GM18511 (cell line): ENCODE measurements around the gene MYOZ1.

ENCODE experiments used
- ATAC-seq: cut with Tn5 transposase; IDR thresholded peaks from one replicate; pipeline ENCODE4 v1.9.1; 2021; ENCODE audit warnings: mild to moderate bottlenecking, moderate library complexity; ENCODE audit not compliant: unreplicated experiment

The MYOZ1 gene

DNA sequence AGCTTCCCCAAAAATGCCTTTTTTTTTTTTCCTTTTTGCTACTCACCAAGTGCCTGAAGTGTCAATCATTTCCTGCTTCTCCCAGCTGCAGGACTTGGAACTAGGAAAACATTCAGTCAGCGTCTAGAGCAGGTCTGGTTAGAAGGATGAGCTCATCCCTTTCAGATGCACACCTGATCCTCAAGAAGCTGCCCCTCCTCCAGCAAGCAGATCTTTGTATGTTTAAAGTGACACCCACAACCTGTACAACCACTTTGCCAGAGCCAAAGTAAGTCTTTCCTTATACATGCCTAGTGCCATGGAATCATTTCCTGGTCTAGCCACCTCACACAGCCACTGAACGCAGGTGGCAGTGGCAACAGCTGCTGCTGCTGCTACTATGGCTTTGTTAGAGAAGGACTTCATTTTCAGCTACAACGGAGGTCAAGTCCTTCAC is 39.8 kb downstream of the MYOZ1 start:
- ATAC-seq: no peak

DNA sequence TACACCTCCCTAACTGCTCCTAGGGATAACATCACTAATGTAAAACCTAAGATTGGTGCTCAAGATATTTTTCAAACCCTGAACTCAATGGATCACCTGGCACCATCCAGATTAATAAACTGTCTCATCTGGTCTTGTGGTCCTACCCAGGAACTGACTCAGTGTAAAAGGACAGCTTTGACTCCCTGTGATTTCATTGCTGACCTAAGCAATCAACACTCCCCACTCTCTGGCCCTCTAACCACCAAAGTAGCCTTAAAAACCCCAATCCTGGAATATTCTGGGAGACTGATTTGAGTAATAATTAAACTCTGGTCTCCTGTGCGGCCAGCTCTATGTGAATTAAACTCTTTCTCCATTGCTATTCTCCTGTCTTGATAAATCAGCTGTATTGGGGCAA is 43.9 kb downstream of the MYOZ1 start:
- ATAC-seq: no peak

DNA sequence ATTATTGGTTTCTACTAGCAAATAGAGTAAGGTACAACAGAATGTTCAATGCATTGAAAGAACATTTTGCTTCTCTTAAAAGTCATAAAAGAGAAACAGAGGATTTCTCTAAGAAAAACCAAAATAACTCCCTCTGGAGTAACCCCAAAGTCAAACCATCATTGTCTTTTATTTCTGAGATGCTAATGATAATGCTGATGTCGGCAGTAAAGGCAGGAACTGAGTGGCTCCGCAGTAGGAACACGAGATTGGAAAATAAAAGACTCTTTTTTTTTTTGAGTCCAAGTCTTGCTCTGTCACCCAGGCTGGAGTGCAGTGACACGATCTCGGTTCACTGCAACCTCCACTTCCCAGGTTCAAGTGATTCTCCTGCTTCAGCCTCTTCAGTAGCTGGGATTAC is 47.5 kb downstream of the MYOZ1 start:
- ATAC-seq: no peak

DNA sequence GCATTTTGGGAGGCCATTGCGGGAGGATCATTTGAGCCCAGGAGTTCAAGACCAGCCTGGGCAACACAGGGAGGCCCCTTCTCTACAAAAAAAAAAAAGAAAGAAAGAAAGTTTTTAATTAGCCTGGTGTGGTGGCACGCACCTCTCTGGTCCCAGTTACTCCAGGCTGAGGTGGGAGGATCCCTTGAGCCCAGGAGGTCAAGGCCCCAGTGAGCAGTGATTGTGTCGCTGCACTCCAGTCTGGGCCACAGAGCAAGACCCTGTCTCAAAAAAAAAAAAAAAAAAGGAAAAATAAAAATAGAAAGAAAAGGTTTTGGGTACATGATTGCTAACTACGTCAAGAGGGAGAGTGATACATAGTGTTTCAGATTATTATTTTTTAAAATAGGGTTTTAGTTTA is 48.2 kb downstream of the MYOZ1 start:
- ATAC-seq: no peak

GRCh38 chr10:73591935-73592699 is 49.2 kb downstream of the MYOZ1 start:
- peak; percentile 55 for ATAC-seq

DNA sequence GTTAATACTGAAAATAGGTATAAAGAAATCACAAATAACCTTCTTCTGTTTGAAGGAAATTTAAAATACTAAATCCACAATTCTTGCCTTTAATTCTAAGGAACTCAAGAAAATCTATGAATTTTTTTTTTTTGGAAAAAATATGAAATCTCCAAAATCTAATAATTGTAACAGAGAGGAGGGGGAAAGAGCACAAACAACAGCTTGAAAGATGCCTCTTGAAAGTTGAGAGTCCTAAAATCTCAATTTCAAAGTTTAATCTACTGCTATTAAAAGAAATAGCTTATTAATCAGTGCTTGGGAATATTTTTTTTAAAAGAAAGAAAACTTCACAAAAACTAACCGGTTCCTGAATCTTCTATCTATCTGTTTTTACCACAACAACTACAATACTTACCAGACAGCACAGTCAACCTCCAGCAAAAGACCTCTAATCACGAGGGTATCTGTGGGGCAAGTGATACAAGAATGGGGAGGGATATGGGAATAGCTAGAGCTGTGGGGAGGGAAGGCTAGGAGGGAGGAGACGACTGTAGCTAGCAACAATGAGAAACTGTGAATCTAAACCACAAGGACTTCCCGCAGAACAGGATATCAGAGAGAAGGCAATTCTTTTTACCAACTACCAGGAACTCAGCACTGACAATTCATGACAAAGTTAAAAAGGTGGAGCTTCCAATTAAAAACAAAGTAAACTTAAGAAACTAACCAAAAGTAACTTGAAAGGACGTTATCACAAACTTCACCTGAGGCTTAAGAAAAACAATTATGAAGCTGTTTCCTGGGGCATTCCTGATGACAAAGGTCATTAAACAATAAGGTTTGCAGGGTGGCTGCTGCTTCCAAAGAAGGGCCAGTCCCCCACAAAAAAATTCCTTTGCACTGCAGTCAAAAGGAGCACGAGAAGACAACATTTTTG is 50.1 kb downstream of the MYOZ1 start, which contains the start of gene USP54:
USP54 (minus strand) TSS at position 462 of the 919 bp plus-strand sequence. CDS start 15,684 bp downstream, outside the sequence.
- ATAC-seq: no peak

GRCh38 chr10:73589563-73590126 is 51.6 kb downstream of the MYOZ1 start:
- no peak for ATAC-seq

GRCh38 chr10:73588656-73589055 is 52.6 kb downstream of the MYOZ1 start:
- no peak for ATAC-seq

GRCh38 chr10:73586583-73586984 is 54.7 kb downstream of the MYOZ1 start:
- no peak for ATAC-seq

DNA sequence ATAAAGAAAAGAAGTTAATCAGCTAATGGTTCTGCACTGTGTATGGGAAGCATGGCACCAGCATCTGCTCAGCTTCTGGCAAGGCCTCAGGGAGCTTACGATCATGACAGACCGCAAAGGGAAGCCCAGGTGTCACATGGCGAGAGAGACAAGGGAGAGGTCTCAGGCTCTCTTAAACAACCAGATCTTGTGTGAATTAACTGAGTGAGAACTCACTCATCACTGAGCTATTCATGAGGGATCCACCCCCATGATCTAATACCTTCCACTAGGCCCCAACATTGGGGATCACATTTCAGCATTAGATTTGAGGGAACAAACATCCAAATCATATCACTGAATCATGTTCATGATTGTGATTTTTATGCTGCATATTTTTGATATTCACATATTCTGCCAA is 55.9 kb downstream of the MYOZ1 start:
- no peak for ATAC-seq

GRCh38 chr10:73584737-73585136 is 56.5 kb downstream of the MYOZ1 start:
- peak; percentile 81 for ATAC-seq

DNA sequence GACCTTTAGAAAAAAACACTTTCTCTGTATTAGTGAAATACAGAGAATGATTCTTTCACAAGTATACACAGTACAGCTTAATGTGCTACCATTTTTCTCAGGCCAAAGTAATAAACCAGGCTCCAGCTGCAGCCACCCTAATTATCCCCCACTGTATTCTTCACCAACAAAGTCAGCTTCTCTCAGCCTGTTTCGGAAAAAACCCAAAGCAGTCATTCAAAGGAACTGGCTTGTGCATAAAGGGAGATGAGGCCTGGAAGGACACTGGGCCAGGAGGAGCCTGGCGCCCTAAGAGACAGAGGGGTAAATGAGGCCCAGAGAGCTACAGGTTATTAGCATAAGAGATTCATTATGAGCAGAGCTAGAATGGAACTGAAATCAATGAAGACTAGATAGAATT is 59.4 kb downstream of the MYOZ1 start:
- no peak for ATAC-seq
